Measurements from ENCODE around the gene SPAG9. TPM values are rescaled to one million over a fixed set of nuclear protein-coding genes. Genes with fewer than 3 reads are reported as not detected.

SPAG9 gene
- total RNA-seq, 1 experiment from 2014 or later, result 54.3 TPM

GRCh38 chr17:50956750-50957523 is 163.7 kb downstream of the SPAG9 start:
- peaks cover 3% of the 10 kb centered on the region; the same call in 1 of the 2 replicates for H3K4me1 ChIP-seq (ENCODE audit: insufficient read depth, low read length)
- WGBS (ENCODE audit: extremely low coverage, insufficient read length, low lambda C conversion rate), result no CpG with 5 or more reads among the region's 13 CpGs
- no peak overlapping the region for H2BK15ac ChIP-seq (ENCODE audit: low read depth, low read length)
- no peak overlapping the region for H4K91ac ChIP-seq (ENCODE audit: insufficient read length, low read depth, low read length)
- no peak overlapping the region for H2BK5ac ChIP-seq (ENCODE audit: insufficient read length, low read length)
- H2BK120ac ChIP-seq (ENCODE audit: low read depth, low read length, poor library complexity, severe bottlenecking), result no peak overlapping the region
- H3K23me2 ChIP-seq (ENCODE audit: insufficient read length, low read depth, low read length, poor library complexity, severe bottlenecking), result no peaks in the 10 kb centered on the region
- peaks cover 28% of the 10 kb centered on the region in 2 experiments for H3K4me1 Mint-ChIP-seq
- no peak overlapping the region for H2BK20ac ChIP-seq (ENCODE audit: low read depth, low read length, poor library complexity, severe bottlenecking)
- H3K36me3 Mint-ChIP-seq (ENCODE audit: insufficient read depth in 1 of 3, low read depth in 3 of 3), result no peaks in the 10 kb centered on the region
- H4K8ac ChIP-seq (replicated peaks; ENCODE audit: insufficient read length, low read depth, low read length), result no peak overlapping the region
- peak; percentile 92 for DNase-seq
- H2AK5ac ChIP-seq (ENCODE audit: insufficient read length, low read length), result no peak overlapping the region
- H3K18ac ChIP-seq (ENCODE audit: insufficient read length, low read depth, low read length), result no peak overlapping the region
- no peaks in the 10 kb centered on the region for H3K9me3 ChIP-seq (ENCODE audit: control insufficient read depth, low read depth, low read length)
- H3K4me2 ChIP-seq (ENCODE audit: insufficient read depth, insufficient read length, low read length), result no peak overlapping the region
- no peak overlapping the region for H3K23ac ChIP-seq (ENCODE audit: insufficient read length, low read depth, low read length)
- H3K56ac ChIP-seq (ENCODE audit: insufficient read length, low read depth, low read length), result no peak overlapping the region
- H2AFZ ChIP-seq (ENCODE audit: low read length), result no peak overlapping the region
- no peaks in the 10 kb centered on the region for H3K27me3 Mint-ChIP-seq (ENCODE audit: low read depth)
- H3K9ac ChIP-seq (ENCODE audit: extremely low read depth, insufficient read length, low read length), result no peak overlapping the region
- no peaks in the 10 kb centered on the region for H3K79me1 ChIP-seq (ENCODE audit: insufficient read depth, low read depth, low read length, poor library complexity, severe bottlenecking)
- no peak overlapping the region for H3K4ac ChIP-seq (ENCODE audit: low read depth, low read length)
- 0 out of 5 replicates have a peak overlapping the region, but pooled peaks of 1 of the 2 experiments have one; percentile 40 for H3K4me3 Mint-ChIP-seq
- no peaks in the 10 kb centered on the region for H3K79me2 ChIP-seq (ENCODE audit: insufficient read depth, low read length)
- no peak overlapping the region for H3T11ph ChIP-seq (ENCODE audit: low read length)
- peak overlapping the region in 2 of 3 experiments; percentile 70 to 73; a peak in 1 of 7 replicates for H3K27ac Mint-ChIP-seq
- TF ChIP-seq CTCF (conservative IDR thresholded peaks at IDR 0.05), result peak; percentile 89
- no peak overlapping the region for H4K5ac ChIP-seq (ENCODE audit: insufficient read length, low read depth, low read length)
- no peak overlapping the region for H3K14ac ChIP-seq (ENCODE audit: insufficient read depth, low read length)
- H3K27me3 ChIP-seq (ENCODE audit: insufficient read depth, low read length), result no peaks in the 10 kb centered on the region
- no peak overlapping the region for H2BK12ac ChIP-seq (ENCODE audit: insufficient read length, low read depth, low read length)
- no peaks in the 10 kb centered on the region for H3K9me3 Mint-ChIP-seq
- H4K20me1 ChIP-seq (ENCODE audit: control insufficient read depth, insufficient read depth, insufficient read length), result no peaks in the 10 kb centered on the region
- H3K27ac ChIP-seq (ENCODE audit: insufficient read length, low read depth, low read length), result no peak overlapping the region

All from H9 (cell line).